HCT116 (cell line): ENCODE results near the gene GALNT18. TPM values are rescaled to one million over a fixed set of nuclear protein-coding genes. Genes with fewer than 3 reads are reported as not detected.

ENCODE experiments used
- ATAC-seq: fragments of 200-7000 bp; cut with Tn5 transposase; 2 replicates; pipeline ENCODE4 v1.9.1; 2020; ENCODE audit warnings: mild to moderate bottlenecking, moderate library complexity
- BruUV-seq: library from RNA; stranded (reverse); fragments of 400-500 nt; replicated peaks from 2 replicates; lab custom pipeline; 2021; lab: Mats Ljungman, UMichigan
- CTCF ChIA-PET: fragments of 300-600 bp; sonication (Branson Sonifier 250); formaldehyde crosslinking; loops from one replicate; lab custom pipeline; 2021; ENCODE audit warnings: antibody characterized with exemption; lab: Charles Lee
- POLR2A ChIA-PET: fragments of 300-600, 350-600 bp; sonication (Branson Sonifier 250); formaldehyde crosslinking; loops from one replicate; lab custom pipeline; 2021; ENCODE audit warnings: antibody characterized with exemption; lab: Charles Lee
- RAD21 ChIA-PET, 2 experiments: fragments of 300-600 bp; sonication (Branson Sonifier 250); formaldehyde crosslinking; loops; one replicate each; lab custom pipeline; 2023; ENCODE audit warnings: low total read pairs in 2 of 2; ENCODE audit not compliant: uncharacterized antibody in 2 of 2, unreplicated experiment in 2 of 2, low non-redundant PET in 1 of 2; lab: Charles Lee
- DNase-seq: peaks from one replicate; pipeline ENCODE4 v3.0.0-alpha.2; 2010; ENCODE audit warnings: low read depth, low spot score
- H2AFZ ChIP-seq: fragments of 200-600 bp; shearing (Covaris generic), sonication (generic); 2 replicates; pipeline ENCODE4 v1.6.1; 2017; ENCODE audit warnings: low read depth, mixed run types, mixed read lengths, antibody characterized with exemption, low read length; ENCODE audit not compliant: poor library complexity, severe bottlenecking
- H3K27ac ChIP-seq: 2 replicates; pipeline ENCODE4 v1.5.1; 2012; ENCODE audit warnings: low read depth, low read length
- H3K27me3 ChIP-seq: fragments of 200-600 bp; sonication (generic); 2 replicates; pipeline ENCODE4 v1.6.1; 2016; ENCODE audit warnings: mixed run types, low read length, mixed read lengths; ENCODE audit not compliant: insufficient read depth
- H3K36me3 ChIP-seq, 2 experiments: fragments of 200-500 bp in 1 of 2; fragments of 200-600 bp in 1 of 2; sonication (Bioruptor generic) in 1 of 2; sonication (generic) in 1 of 2; 2 replicates each; pipeline versions ENCODE4 v1.5.1 to v1.6.1; 2014 to 2016; ENCODE audit warnings: low read length in 2 of 2, inconsistent platforms in 1 of 2, mixed read lengths in 1 of 2, mixed run types in 1 of 2; ENCODE audit not compliant: insufficient read depth in 2 of 2, control insufficient read depth in 1 of 2
- H3K4me1 ChIP-seq, 2 experiments: fragments of 200-600 bp in 1 of 2; sonication (generic) in 1 of 2; 2 replicates each; pipeline versions ENCODE4 v1.5.1 to v1.6.1; 2012 to 2017; ENCODE audit warnings: low read length in 2 of 2, inconsistent platforms in 1 of 2, mild to moderate bottlenecking in 1 of 2, mixed read lengths in 1 of 2, mixed run types in 1 of 2, moderate library complexity in 1 of 2; ENCODE audit not compliant: insufficient read depth in 2 of 2, control insufficient read depth in 1 of 2
- H3K4me2 ChIP-seq: fragments of 200-600 bp; sonication (generic); 2 replicates; pipeline ENCODE4 v1.6.1; 2017; ENCODE audit warnings: mixed run types, low read length, mixed read lengths
- H3K4me3 ChIP-seq, 2 experiments: fragments of 200-600 bp in 1 of 2; sonication (generic) in 1 of 2; replicated peaks in 1 of 2; 2 replicates each; pipeline ENCODE4 v1.5.1; 2011 to 2016; ENCODE audit warnings: low read length in 2 of 2, control low read depth in 1 of 2, low read depth in 1 of 2, mild to moderate bottlenecking in 1 of 2, mixed read lengths in 1 of 2, mixed run types in 1 of 2
- H3K79me2 ChIP-seq: fragments of 200-600 bp; sonication (generic); 2 replicates; pipeline ENCODE4 v1.6.1; 2017; ENCODE audit warnings: mild to moderate bottlenecking, mixed run types, low read length, moderate library complexity, mixed read lengths; ENCODE audit not compliant: insufficient read depth
- H3K9ac ChIP-seq: fragments of 200-600 bp; sonication (generic); 2 replicates; pipeline ENCODE4 v1.6.1; 2016; ENCODE audit warnings: low read length, mixed read lengths
- H3K9me2 ChIP-seq: fragments of 200-600 bp; sonication (generic), shearing (Covaris generic); 2 replicates; pipeline ENCODE4 v1.6.1; 2017; ENCODE audit warnings: mixed run types, mild to moderate bottlenecking, moderate library complexity; ENCODE audit not compliant: insufficient read depth
- H3K9me3 ChIP-seq, 2 experiments: fragments of 200-500 bp in 1 of 2; fragments of 200-600 bp in 1 of 2; sonication (Bioruptor generic) in 1 of 2; sonication (generic) in 1 of 2; 2 replicates each; pipeline ENCODE4 v1.6.1; 2014 to 2017; ENCODE audit warnings: low read length in 2 of 2, mixed read lengths in 2 of 2, inconsistent platforms in 1 of 2, low read depth in 1 of 2, mild to moderate bottlenecking in 1 of 2, mixed run types in 1 of 2, moderate library complexity in 1 of 2; ENCODE audit not compliant: control insufficient read depth in 1 of 2, insufficient read depth in 1 of 2
- H4K20me1 ChIP-seq: fragments of 200-600 bp; sonication (generic), shearing (Covaris generic); 2 replicates; pipeline ENCODE4 v1.6.1; 2017; ENCODE audit warnings: mixed run types, mild to moderate bottlenecking, moderate library complexity; ENCODE audit not compliant: insufficient read depth
- CBX3 ChIP-seq: IDR thresholded peaks from 2 replicates; pipeline ENCODE4 v1.6.1; 2012; ENCODE audit warnings: low read depth
- CEBPB ChIP-seq: IDR thresholded peaks from 2 replicates; pipeline ENCODE4 v1.6.1; 2012; ENCODE audit warnings: low read depth
- EGR1 ChIP-seq: IDR thresholded peaks from 2 replicates; pipeline ENCODE4 v1.6.1; 2012; ENCODE audit warnings: low read depth
- ELF1 ChIP-seq: IDR thresholded peaks from 2 replicates; pipeline ENCODE4 v1.6.1; 2012; ENCODE audit warnings: low read depth, borderline replicate concordance
- EZH2phosphoT487 ChIP-seq: fragments of 200-600 bp; IDR thresholded peaks from 2 replicates; pipeline ENCODE4 v1.6.1; 2018; ENCODE audit warnings: antibody characterized with exemption, borderline replicate concordance
- FOSL1 ChIP-seq: IDR thresholded peaks from 2 replicates; pipeline ENCODE4 v1.6.1; 2012; ENCODE audit warnings: low read depth
- JUND ChIP-seq: IDR thresholded peaks from 2 replicates; pipeline ENCODE4 v1.6.1; 2012
- SIN3A ChIP-seq: IDR thresholded peaks from 2 replicates; pipeline ENCODE4 v1.6.1; 2012; ENCODE audit warnings: low read depth
- SP1 ChIP-seq: IDR thresholded peaks from 2 replicates; pipeline ENCODE4 v1.6.1; 2012; ENCODE audit warnings: low read depth
- SRF ChIP-seq: IDR thresholded peaks from 2 replicates; pipeline ENCODE4 v1.6.1; 2012; ENCODE audit warnings: low read depth
- TCF7L2 ChIP-seq: IDR thresholded peaks from 2 replicates; pipeline ENCODE4 v1.7.0; 2011; ENCODE audit warnings: borderline replicate concordance, inconsistent platforms; ENCODE audit not compliant: insufficient read depth, insufficient read length; ENCODE audit errors: extremely low read depth
- ZFX ChIP-seq: fragments of 450-650 bp; IDR thresholded peaks from 2 replicates; pipeline ENCODE4 v1.6.1; 2017
- ZNF274 ChIP-seq: fragments of 200-500 bp; sonication (Bioruptor generic); IDR thresholded peaks from 2 replicates; pipeline ENCODE4 v1.6.1; 2014; ENCODE audit warnings: mild to moderate bottlenecking, low read depth, low read length, inconsistent platforms
- intact Hi-C: fragments of 100-400 bp; cut with micrococcal nuclease; formaldehyde crosslinking; loops from 2 replicates; pipeline ENCODE4 v1.10.0; 2022
- total RNA-seq: library from RNA; stranded (reverse); gene quantifications from one replicate; pipeline ENCODE4 v1.2.1, GENCODE V29; 2021; ENCODE audit not compliant: unreplicated experiment
- TF ChIP-seq, protein P1 (sequence below): IDR thresholded peaks from 2 replicates; pipeline ENCODE4 v1.6.1; 2012
- TF ChIP-seq, protein P2 (sequence below): IDR thresholded peaks from 2 replicates; pipeline ENCODE4 v1.6.1; 2012; ENCODE audit warnings: low read depth

The GALNT18 gene
- total RNA-seq, 1 experiment from 2014 or later, result 19.9 TPM

DNA sequence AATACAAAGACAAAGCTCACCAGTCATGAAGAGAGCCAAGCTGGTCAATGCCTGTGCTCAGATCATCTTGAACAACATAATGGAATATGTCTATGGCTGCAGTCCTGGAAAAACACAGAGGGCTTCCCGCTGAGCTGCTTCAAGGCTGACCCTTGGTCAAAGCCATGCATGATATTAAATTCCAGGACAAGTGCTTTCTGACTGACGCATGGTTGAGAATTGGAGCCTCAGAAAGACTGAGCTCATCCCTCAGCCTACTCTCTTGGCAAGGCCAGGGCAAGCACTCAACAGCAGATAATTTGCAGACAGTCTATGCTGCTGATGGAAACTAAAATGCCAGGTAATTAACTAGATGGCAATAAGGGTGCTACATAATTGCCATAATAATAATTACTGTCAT is 89.2 kb downstream of the GALNT18 start:
- H3K9ac ChIP-seq, result no peak overlapping the region
- ChIA-PET RAD21 (no interaction called here), CTCF (interaction anchor here (1.1 kb wide), 1 partner anchor 505 kb away, joined by 3 read pairs; no protein-coding TSS in a partner anchor), POLR2A (interaction anchor here (1.1 kb wide), 1 partner anchor 10 kb away, joined by 4 read pairs; no protein-coding TSS in a partner anchor)
- no peaks in the 10 kb centered on the region for H3K4me1 ChIP-seq
- no peaks in the 10 kb centered on the region for H3K9me3 ChIP-seq
- TF ChIP-seq, protein P1, sequence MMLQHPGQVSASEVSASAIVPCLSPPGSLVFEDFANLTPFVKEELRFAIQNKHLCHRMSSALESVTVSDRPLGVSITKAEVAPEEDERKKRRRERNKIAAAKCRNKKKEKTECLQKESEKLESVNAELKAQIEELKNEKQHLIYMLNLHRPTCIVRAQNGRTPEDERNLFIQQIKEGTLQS, result no peak
- TF ChIP-seq TCF7L2 (no peak), CBX3 (no peak)
- no peak overlapping the region for H3K4me2 ChIP-seq
- H4K20me1 ChIP-seq, result no peaks in the 10 kb centered on the region
- intact Hi-C loops, result no loop called here
- no peaks in the 10 kb centered on the region for H3K36me3 ChIP-seq
- no peak overlapping the region for H3K4me3 ChIP-seq
- DNase-seq (no peak), ATAC-seq (no peak)
- no peak overlapping the region for H3K27ac ChIP-seq
- no peaks in the 10 kb centered on the region for H3K79me2 ChIP-seq
- H3K9me2 ChIP-seq, result no peaks in the 10 kb centered on the region
- BruUV-seq, result no TSS peak
- no peaks in the 10 kb centered on the region for H3K27me3 ChIP-seq
- no peak overlapping the region for H2AFZ ChIP-seq

DNA sequence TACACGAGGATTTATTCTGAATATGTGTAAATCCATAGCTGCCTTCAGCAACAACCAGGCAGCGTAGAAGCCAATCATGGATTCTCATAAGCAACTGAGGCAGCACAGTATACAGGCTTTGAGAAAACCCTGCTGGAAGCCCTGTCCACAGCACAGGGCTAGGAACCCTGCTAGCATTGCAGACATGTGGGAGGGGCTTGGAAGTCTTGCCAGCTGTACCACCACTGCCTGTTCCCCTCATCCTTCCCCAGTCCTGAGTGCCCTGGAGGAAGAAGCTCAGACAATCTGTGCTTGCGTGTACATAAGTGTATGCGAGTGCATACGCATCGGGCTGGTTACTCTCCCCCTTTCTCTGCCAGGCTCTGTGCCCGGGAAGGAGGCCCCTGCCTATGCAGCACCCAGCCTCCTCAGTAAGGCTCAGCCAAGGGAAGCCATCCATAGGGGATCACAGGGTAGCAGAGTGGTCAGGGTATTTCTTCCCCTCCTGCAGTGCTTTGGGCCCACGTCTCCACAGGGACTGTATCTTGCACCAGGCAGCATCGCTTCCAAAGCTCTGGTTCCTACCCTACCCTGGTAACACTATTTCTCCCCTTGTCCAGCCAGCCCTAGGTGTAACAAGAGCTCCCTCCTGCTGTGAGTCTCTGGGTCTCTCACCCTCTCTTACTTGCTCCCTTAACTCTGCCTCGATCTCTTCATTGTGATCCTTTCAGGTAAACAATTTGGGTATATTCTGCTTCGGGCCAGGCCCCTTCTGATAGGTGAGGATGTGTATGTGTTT is 90.5 kb downstream of the GALNT18 start:
- Histone ChIP-seq H3K9me2 (no peaks in the 10 kb centered on the region), H3K4me2 (no peak overlapping the region), H3K36me3 (no peaks in the 10 kb centered on the region), H3K79me2 (no peaks in the 10 kb centered on the region), H3K9ac (no peak overlapping the region), H2AFZ (no peak overlapping the region), H3K4me3 (no peak overlapping the region), H3K4me1 (no peaks in the 10 kb centered on the region), H3K9me3 (no peaks in the 10 kb centered on the region), H3K27me3 (no peaks in the 10 kb centered on the region), H4K20me1 (no peaks in the 10 kb centered on the region), H3K27ac (no peak overlapping the region)
- no TSS peak for BruUV-seq
- ATAC-seq (no peak), DNase-seq (no peak)
- CTCF ChIA-PET, result no interaction called here
- RAD21 ChIA-PET, result no interaction called here
- intact Hi-C loops, result no loop called here
- POLR2A ChIA-PET, result no interaction called here
- TF ChIP-seq EZH2phosphoT487 (no peak), SIN3A (no peak), JUND (no peak), FOSL1 (no peak), ZNF274 (no peak), EGR1 (no peak), CBX3 (no peak), CEBPB (no peak), ELF1 (no peak), SRF (no peak), SP1 (no peak), ZFX (no peak)
- TF ChIP-seq, protein P1, result no peak
- TF ChIP-seq, protein P2, sequence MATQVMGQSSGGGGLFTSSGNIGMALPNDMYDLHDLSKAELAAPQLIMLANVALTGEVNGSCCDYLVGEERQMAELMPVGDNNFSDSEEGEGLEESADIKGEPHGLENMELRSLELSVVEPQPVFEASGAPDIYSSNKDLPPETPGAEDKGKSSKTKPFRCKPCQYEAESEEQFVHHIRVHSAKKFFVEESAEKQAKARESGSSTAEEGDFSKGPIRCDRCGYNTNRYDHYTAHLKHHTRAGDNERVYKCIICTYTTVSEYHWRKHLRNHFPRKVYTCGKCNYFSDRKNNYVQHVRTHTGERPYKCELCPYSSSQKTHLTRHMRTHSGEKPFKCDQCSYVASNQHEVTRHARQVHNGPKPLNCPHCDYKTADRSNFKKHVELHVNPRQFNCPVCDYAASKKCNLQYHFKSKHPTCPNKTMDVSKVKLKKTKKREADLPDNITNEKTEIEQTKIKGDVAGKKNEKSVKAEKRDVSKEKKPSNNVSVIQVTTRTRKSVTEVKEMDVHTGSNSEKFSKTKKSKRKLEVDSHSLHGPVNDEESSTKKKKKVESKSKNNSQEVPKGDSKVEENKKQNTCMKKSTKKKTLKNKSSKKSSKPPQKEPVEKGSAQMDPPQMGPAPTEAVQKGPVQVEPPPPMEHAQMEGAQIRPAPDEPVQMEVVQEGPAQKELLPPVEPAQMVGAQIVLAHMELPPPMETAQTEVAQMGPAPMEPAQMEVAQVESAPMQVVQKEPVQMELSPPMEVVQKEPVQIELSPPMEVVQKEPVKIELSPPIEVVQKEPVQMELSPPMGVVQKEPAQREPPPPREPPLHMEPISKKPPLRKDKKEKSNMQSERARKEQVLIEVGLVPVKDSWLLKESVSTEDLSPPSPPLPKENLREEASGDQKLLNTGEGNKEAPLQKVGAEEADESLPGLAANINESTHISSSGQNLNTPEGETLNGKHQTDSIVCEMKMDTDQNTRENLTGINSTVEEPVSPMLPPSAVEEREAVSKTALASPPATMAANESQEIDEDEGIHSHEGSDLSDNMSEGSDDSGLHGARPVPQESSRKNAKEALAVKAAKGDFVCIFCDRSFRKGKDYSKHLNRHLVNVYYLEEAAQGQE, result no peak
